ENCODE results near the gene TM9SF4.
"Not testable (repeated sequence)": the region's sequence is repeated elsewhere in the genome, so short reads cannot be mapped to it uniquely, and the experiment has no call there.

DNA sequence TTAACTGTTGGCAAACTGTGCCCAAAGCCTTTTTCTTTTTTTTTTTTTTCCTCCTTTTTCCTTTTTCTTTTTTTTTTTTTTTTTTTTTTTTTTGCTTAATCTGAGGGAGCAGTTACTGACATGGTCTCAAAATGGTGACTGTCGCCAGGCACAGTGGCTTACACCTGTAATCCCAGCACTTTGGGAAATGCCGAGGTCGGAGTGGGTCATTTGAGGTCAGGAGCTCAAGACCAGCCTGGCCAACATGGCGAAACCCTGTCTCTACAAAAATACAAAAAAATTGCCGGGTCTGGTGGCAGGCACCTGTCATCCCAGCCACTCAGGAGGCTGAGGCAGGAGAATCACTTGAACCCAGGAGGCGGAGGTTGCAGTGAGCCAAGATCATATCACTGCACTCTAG lies 7.3 kb downstream of the TM9SF4 start:
- not testable (repeated sequence) for TF ChIP-seq EZH2phosphoT487 (IDR thresholded peaks at IDR 0.05; ENCODE audit: insufficient read depth, low read depth); EZH2 (IDR thresholded peaks at IDR 0.05; ENCODE audit: insufficient read depth, poor library complexity, severe bottlenecking)
